Ramos (cell line): ENCODE data around the gene TRPV6.

ENCODE experiments used
- in situ Hi-C: fragments of 300-500 bp; cut with MboI; formaldehyde crosslinking; loops from one replicate; pipeline ENCODE4 v1.14.3; 2022; ENCODE audit warnings: low sequenced_read_pairs; ENCODE audit not compliant: unreplicated experiment

TRPV6 gene

GRCh38 chr7:142885311-142886230 lies at the start of gene TRPV6:
TSS of gene TRPV6 (minus strand) at chr7:142885745.
- in situ Hi-C loops = no loop called here

- in situ Hi-C loops = no loop called here
Measured at GRCh38 chr7:142934056-142934455, 48.5 kb upstream of the TRPV6 start.

DNA sequence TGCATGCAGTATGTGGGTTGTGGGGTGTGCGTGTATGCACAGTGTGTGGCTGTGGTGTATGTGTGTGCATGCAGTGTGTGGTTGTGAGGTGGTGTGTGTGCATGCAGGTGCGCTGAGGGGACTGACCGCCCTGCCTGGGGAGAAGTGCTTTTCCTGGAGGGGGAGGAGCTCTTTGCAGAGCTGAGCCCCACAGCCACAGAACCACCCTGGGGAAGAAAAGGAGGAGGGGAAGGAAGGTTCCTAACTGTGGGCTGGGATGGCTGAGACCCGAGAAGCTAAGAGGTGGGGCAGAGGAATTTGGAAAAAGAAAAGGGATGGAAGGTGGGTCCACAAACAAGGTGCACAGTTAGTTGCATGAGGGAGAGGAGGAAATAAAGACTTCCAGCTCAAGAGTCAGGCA lies 48.1 kb upstream of the TRPV6 start, which contains the start of gene TRPV5:
Gene TRPV5, minus strand, starts transcription at position 123 of the 400 bp plus-strand sequence. CDS start 287 bp downstream, outside the sequence.
- in situ Hi-C loops = no loop called here

GRCh38 chr7:142933092-142933475 lies 47.5 kb upstream of the TRPV6 start:
- in situ Hi-C loops = no loop called here

DNA sequence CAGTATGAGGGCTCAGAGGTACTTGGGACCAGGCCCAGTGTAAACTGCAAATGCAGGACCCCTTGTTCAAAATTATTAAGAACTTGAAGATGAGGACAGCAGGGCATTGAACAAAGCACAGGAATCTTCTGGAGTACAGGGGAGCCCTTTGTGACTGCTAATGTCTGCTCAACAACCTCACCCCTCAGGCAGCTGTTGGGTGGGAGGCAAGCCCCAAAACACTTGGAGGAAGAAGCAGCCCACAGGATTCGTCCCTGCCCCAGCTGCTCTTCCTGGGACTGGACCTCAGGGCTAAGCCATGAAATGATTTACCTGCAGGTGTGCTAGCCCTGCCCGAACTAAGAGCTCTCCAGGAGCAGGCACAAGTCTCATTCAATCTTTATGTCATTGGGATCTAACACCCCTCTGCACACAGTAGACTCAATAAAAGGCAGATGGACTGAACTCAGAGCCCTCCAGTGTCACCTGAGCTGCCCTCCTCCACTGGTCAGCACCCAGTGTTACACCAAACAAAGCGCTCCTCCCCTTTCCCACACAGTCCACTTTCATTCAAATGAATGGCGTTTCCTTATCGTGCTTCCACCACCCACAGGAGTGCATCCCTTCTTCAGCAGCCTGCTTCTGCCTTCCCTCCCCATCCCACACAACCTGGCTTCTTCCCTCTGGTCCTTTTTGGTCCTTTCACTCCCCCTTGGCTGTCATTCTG lies 47.0 kb upstream of the TRPV6 start:
- in situ Hi-C loops = no loop called here

DNA sequence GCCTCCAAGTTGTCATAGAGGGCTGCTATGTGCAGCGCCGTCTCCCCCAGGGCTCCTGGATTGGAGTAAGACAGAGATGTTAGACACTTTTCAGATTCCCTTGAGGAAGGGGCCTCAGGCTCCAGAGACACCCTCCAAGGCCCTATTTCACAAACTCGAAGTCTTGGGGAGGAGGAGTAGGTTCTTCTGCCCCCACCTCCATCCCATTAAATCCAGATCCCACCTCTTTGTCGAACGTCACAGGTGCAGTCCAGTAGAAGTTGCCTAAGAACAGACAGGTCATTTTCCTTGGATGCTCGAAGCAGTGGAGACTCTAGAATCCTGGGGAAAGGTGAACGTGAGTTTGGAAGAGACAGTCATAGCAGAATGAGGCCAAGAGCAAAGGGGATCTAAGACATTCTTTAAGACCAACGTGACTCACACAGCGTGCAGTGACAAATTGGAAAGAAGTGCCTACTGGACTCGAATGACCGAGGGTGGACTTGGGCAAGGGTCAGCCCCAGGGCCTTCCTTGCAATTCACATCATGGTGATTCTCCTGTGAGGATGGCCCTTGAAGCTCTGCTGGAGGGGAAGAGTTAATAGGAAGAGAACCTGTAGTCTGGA lies 44.7 kb upstream of the TRPV6 start:
- in situ Hi-C loops = no loop called here

DNA sequence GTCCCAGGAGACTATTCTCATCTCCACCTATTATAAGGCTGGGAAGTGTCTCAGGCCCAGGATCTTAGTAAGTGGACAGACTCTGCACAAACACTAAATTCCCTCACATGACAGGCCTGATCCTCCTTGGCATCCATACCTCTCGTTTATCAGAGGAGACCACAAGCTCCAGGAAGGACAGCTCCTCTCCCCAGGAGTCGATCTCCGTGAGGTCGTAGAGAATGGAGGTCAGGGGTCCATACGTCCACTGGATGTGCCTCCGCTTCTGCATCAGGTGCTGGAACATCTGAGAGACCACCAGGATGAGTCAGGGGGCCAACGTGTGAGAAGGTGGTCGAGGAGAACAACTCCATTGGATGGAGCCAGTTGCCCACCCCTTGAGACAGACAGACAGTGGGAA lies 42.4 kb upstream of the TRPV6 start:
- in situ Hi-C loops = no loop called here

- in situ Hi-C loops = no loop called here
Measured at GRCh38 chr7:142927085-142927745, 41.7 kb upstream of the TRPV6 start.

GRCh38 chr7:142925413-142925812 lies 39.9 kb upstream of the TRPV6 start:
- in situ Hi-C loops = no loop called here

- in situ Hi-C loops = no loop called here
Measured at GRCh38 chr7:142923391-142923790, 37.8 kb upstream of the TRPV6 start.

GRCh38 chr7:142919656-142920055 lies 34.1 kb upstream of the TRPV6 start:
- in situ Hi-C loops = no loop called here

DNA sequence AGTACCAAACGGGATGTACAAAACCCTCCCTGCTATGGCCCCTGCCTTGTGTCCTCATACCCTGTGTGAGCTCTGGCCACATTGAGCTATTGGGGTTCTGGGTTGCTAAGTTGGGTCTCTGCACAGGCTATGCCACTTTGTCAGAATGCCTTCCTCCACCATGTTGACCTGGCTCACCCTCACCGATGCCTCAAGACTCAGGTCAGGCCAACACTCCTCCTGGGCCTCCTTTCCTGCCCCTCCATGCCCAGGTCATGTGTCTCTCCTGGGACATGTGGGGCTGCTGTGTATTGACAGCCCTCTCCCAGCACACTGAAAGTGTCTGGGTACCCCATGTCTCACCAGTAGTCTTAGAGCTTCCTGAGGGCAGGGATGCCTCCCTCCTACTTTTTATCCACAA lies 33.4 kb upstream of the TRPV6 start:
- in situ Hi-C loops = no loop called here

GRCh38 chr7:142917447-142917846 lies 31.9 kb upstream of the TRPV6 start:
- in situ Hi-C loops = no loop called here

DNA sequence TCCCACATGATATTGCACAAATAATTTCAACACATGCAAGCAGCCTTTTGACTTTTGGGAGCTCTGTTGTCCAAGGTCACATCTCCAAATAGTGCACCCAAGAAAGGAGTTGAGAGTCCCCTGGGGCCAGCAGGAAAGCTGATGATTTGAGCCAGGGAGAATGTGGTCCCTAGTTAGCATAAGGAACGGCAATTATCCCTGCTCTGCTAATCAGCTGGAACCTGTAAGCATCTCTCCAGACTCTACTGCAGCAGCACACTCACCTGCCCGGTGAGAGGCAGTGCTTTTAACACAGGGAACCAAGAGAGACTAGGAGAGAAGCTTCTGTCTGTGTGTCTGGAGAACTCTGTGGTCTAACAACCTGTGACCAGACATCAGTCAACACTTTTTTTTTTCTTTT lies 31.0 kb upstream of the TRPV6 start:
- in situ Hi-C loops = no loop called here

GRCh38 chr7:142915315-142915714 lies 29.8 kb upstream of the TRPV6 start:
- in situ Hi-C loops = no loop called here

- in situ Hi-C loops = no loop called here
Measured at GRCh38 chr7:142914121-142914520, 28.6 kb upstream of the TRPV6 start.

DNA sequence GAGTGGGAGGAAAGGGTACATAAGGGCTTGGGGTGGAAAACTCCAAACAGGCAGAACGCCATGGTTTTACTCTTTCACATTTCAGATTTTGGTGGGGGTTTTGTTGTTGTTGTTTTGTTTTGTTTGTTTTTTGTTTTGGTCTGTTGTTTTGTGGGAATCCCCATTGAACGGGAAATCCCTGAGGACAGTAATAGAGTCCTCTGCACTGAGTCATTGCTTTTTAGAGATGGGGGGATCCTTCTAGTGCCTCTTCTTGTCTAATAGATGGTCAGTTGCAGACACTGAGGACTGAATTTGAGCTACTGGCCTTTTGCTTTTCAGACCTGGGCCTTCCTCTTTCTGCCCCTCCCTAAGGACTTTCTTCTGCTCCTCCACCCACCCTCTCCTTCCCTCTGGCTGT lies 28.0 kb upstream of the TRPV6 start:
- in situ Hi-C loops = no loop called here

GRCh38 chr7:142913051-142913450 lies 27.5 kb upstream of the TRPV6 start:
- in situ Hi-C loops = no loop called here

DNA sequence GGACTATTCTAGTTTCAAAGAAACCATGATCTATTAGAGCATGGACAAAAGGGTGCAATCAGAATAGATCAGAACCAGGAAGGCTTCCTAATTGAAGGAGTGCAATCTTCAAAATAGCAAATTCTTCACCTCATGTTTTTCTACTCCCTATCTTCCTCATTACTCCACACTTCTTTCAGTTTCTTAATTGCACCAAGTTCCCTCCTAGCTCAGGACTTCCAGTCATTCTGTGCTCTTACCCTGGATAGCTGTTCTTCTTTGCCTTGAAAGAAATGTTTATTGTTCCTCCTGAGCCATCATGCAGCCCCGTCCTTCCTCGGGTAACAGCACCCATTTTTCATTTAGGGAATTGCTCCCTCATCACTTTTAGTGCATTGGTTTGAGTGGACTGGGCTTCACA lies 24.9 kb upstream of the TRPV6 start:
- in situ Hi-C loops = no loop called here

- in situ Hi-C loops = no loop called here
Measured at GRCh38 chr7:142910031-142910433, 24.5 kb upstream of the TRPV6 start.
